IMR-90 (cell line): Measurements from ENCODE around the gene NKX6-1. TPM values are rescaled to one million over a fixed set of nuclear protein-coding genes. Genes with fewer than 3 reads are reported as not detected.

ENCODE experiments used
- ATAC-seq: fragments of 200-7000 bp; cut with Tn5 transposase; 2 replicates; pipeline ENCODE4 v1.9.1; 2020; ENCODE audit warnings: low read depth, mild to moderate bottlenecking, moderate library complexity
- BruUV-seq: library from RNA; stranded (reverse); fragments of 400-500 nt; replicated peaks from 2 replicates; lab custom pipeline; 2021; lab: Mats Ljungman, UMichigan
- CTCF ChIA-PET: fragments of 300-600 bp; formaldehyde crosslinking; extraction: SDS; loops from one replicate; lab custom pipeline; 2021; ENCODE audit warnings: antibody characterized with exemption; lab: Yijun Ruan, JAX
- POLR2A ChIA-PET: fragments of 300-600 bp; sonication (Branson Sonifier 250); formaldehyde crosslinking; loops from one replicate; lab custom pipeline; 2022; ENCODE audit warnings: antibody characterized with exemption; ENCODE audit not compliant: unreplicated experiment; lab: Charles Lee
- DNase-seq: peaks from one replicate; pipeline ENCODE4 v3.0.0; 2013
- H2AFZ ChIP-seq: replicated peaks from 2 replicates; pipeline ENCODE3; 2013; ENCODE audit warnings: low read length, mild to moderate bottlenecking; ENCODE audit not compliant: poor library complexity
- H2AK5ac ChIP-seq: 2 replicates; pipeline ENCODE4 v1.6.1; 2013; ENCODE audit warnings: low read depth, low read length, inconsistent platforms
- H2AK9ac ChIP-seq: replicated peaks from 2 replicates; pipeline ENCODE3; 2013; ENCODE audit warnings: mild to moderate bottlenecking, low read depth, low read length, moderate library complexity; ENCODE audit not compliant: poor library complexity
- H2BK120ac ChIP-seq: 2 replicates; pipeline ENCODE4 v1.6.1; 2013; ENCODE audit warnings: low read depth, low read length, inconsistent platforms
- H2BK15ac ChIP-seq: 3 replicates; pipeline ENCODE4 v1.6.1; 2013; ENCODE audit warnings: low read depth, low read length, inconsistent platforms
- H2BK20ac ChIP-seq: 2 replicates; pipeline ENCODE4 v1.6.1; 2013; ENCODE audit warnings: low read depth, mild to moderate bottlenecking, inconsistent platforms, low read length, moderate library complexity
- H2BK5ac ChIP-seq: 2 replicates; pipeline ENCODE4 v1.6.1; 2013; ENCODE audit warnings: mild to moderate bottlenecking, low read depth, low read length, inconsistent platforms; ENCODE audit not compliant: poor library complexity, severe bottlenecking
- H3K14ac ChIP-seq: replicated peaks from 2 replicates; pipeline ENCODE4 v1.6.1; 2013; ENCODE audit warnings: low read depth, low read length, inconsistent platforms
- H3K18ac ChIP-seq: 2 replicates; pipeline ENCODE4 v1.6.1; 2013; ENCODE audit warnings: low read depth, low read length, control low read depth
- H3K23ac ChIP-seq: 2 replicates; pipeline ENCODE4 v1.6.1; 2013; ENCODE audit warnings: low read depth, low read length, inconsistent platforms
- H3K27ac ChIP-seq: 2 replicates; pipeline ENCODE4 v1.5.1; 2013; ENCODE audit warnings: mild to moderate bottlenecking, control low read depth, low read length; ENCODE audit not compliant: insufficient read depth
- H3K27me3 ChIP-seq: 2 replicates; pipeline ENCODE4 v1.6.1; 2013; ENCODE audit warnings: low read length; ENCODE audit not compliant: control insufficient read depth, insufficient read depth
- H3K36me3 ChIP-seq: 2 replicates; pipeline ENCODE4 v1.6.1; 2013; ENCODE audit warnings: low read length, mixed read lengths; ENCODE audit not compliant: control insufficient read depth, insufficient read depth
- H3K4ac ChIP-seq: 2 replicates; pipeline ENCODE4 v1.6.1; 2013; ENCODE audit warnings: low read depth, low read length, inconsistent platforms
- H3K4me1 ChIP-seq: 2 replicates; pipeline ENCODE4 v1.6.1; 2013; ENCODE audit warnings: low read length, mixed read lengths; ENCODE audit not compliant: control insufficient read depth, insufficient read depth
- H3K4me2 ChIP-seq: 2 replicates; pipeline ENCODE4 v1.6.1; 2013; ENCODE audit warnings: low read depth, mild to moderate bottlenecking, control low read depth, low read length, moderate library complexity
- H3K4me3 ChIP-seq: 2 replicates; pipeline ENCODE4 v1.5.1; 2013; ENCODE audit warnings: low read depth, mild to moderate bottlenecking, control low read depth, low read length, moderate library complexity; ENCODE audit not compliant: insufficient read depth
- H3K56ac ChIP-seq: 2 replicates; pipeline ENCODE4 v1.6.1; 2013; ENCODE audit warnings: low read length, inconsistent platforms; ENCODE audit not compliant: insufficient read depth; ENCODE audit errors: extremely low read depth
- H3K79me1 ChIP-seq, 2 experiments: 2 replicates each; pipeline ENCODE4 v1.6.1; 2013; ENCODE audit warnings: low read length in 2 of 2, inconsistent platforms in 1 of 2, low read depth in 1 of 2
- H3K9ac ChIP-seq: 2 replicates; pipeline ENCODE4 v1.6.1; 2013; ENCODE audit warnings: low read depth, low read length, control low read depth
- H3K9me1 ChIP-seq: 2 replicates; pipeline ENCODE4 v1.6.1; 2013; ENCODE audit warnings: low read length, inconsistent platforms; ENCODE audit not compliant: insufficient read depth
- H3K9me3 ChIP-seq: 2 replicates; pipeline ENCODE4 v1.6.1; 2013; ENCODE audit warnings: low read length; ENCODE audit not compliant: control insufficient read depth, insufficient read depth
- H4K20me1 ChIP-seq: 2 replicates; pipeline ENCODE4 v1.6.1; 2013; ENCODE audit warnings: low read length, inconsistent platforms; ENCODE audit not compliant: insufficient read depth
- H4K5ac ChIP-seq: 2 replicates; pipeline ENCODE4 v1.6.1; 2013; ENCODE audit warnings: mild to moderate bottlenecking, low read depth, low read length, control low read depth
- H4K8ac ChIP-seq, 2 experiments: 2 replicates each; pipeline ENCODE4 v1.6.1; 2013; ENCODE audit warnings: low read depth in 2 of 2, low read length in 2 of 2, control low read depth in 1 of 2, inconsistent platforms in 1 of 2
- H4K91ac ChIP-seq: 2 replicates; pipeline ENCODE4 v1.6.1; 2013; ENCODE audit warnings: low read depth, low read length, inconsistent platforms; ENCODE audit not compliant: insufficient read depth
- BHLHE40 ChIP-seq: fragments of 150-350 bp; IDR thresholded peaks from 2 replicates; pipeline ENCODE4 v1.6.1; 2016; ENCODE audit warnings: mild to moderate bottlenecking, low read depth, low read length
- CEBPB ChIP-seq: IDR thresholded peaks from 2 replicates; pipeline ENCODE4 v1.6.1; 2012; ENCODE audit warnings: low read depth, low read length, improper control_type of control experiment
- CHD1 ChIP-seq: IDR thresholded peaks from 2 replicates; pipeline ENCODE4 v1.6.1; 2012; ENCODE audit warnings: low read depth, low read length, improper control_type of control experiment
- CTCF ChIP-seq: conservative IDR thresholded peaks from 2 replicates; pipeline ENCODE4 v1.5.1; 2012; ENCODE audit warnings: mild to moderate bottlenecking, low read depth, low read length, improper control_type of control experiment
- ELK1 ChIP-seq: fragments of 150-350 bp; IDR thresholded peaks from 2 replicates; pipeline ENCODE4 v1.6.1; 2016; ENCODE audit warnings: low read depth, mild to moderate bottlenecking, low read length, moderate library complexity, borderline replicate concordance
- FOS ChIP-seq: fragments of 150-350 bp; IDR thresholded peaks from 2 replicates; pipeline ENCODE4 v1.6.1; 2016; ENCODE audit warnings: low read depth, low read length
- MAFK ChIP-seq: IDR thresholded peaks from 2 replicates; pipeline ENCODE4 v1.6.1; 2012; ENCODE audit warnings: low read depth, low read length, improper control_type of control experiment
- MAZ ChIP-seq: IDR thresholded peaks from 2 replicates; pipeline ENCODE4 v1.6.1; 2012; ENCODE audit warnings: low read depth, mild to moderate bottlenecking, low read length, improper control_type of control experiment, moderate library complexity, borderline replicate concordance
- MXI1 ChIP-seq: IDR thresholded peaks from 2 replicates; pipeline ENCODE4 v1.6.1; 2012; ENCODE audit warnings: low read depth, mild to moderate bottlenecking, low read length, moderate library complexity, borderline replicate concordance
- NFE2L2 ChIP-seq: fragments of 150-350 bp; IDR thresholded peaks from 2 replicates; pipeline ENCODE4 v1.6.1; 2016; ENCODE audit warnings: low read depth, mild to moderate bottlenecking, low read length
- POLR2A ChIP-seq: IDR thresholded peaks from 2 replicates; pipeline ENCODE4 v1.6.1; 2012; ENCODE audit warnings: mild to moderate bottlenecking, low read depth, low read length
- RAD21 ChIP-seq: IDR thresholded peaks from 2 replicates; pipeline ENCODE4 v1.6.1; 2012; ENCODE audit warnings: low read length, improper control_type of control experiment
- SMC3 ChIP-seq: fragments of 150-350 bp; IDR thresholded peaks from 2 replicates; pipeline ENCODE4 v1.6.1; 2016; ENCODE audit warnings: low read depth, mild to moderate bottlenecking, antibody characterized with exemption, low read length, moderate library complexity
- USF2 ChIP-seq: fragments of 150-350 bp; IDR thresholded peaks from 2 replicates; pipeline ENCODE4 v1.6.1; 2017; ENCODE audit warnings: mild to moderate bottlenecking, antibody characterized with exemption, low read length, low read depth
- dilution Hi-C: fragments of 300-500 bp; cut with HindIII; formaldehyde crosslinking; loops from one replicate; pipeline ENCODE4 v1.14.3; 2018; ENCODE audit warnings: low sequenced_read_pairs; ENCODE audit not compliant: unreplicated experiment
- in situ Hi-C: fragments of 300-500 bp; cut with MboI; formaldehyde crosslinking; loops from 3 replicates; pipeline ENCODE4 v1.14.3; 2019; ENCODE audit warnings: low sequenced_read_pairs, inconsistent platforms, mixed read lengths
- intact Hi-C: fragments of 100-400 bp; cut with micrococcal nuclease; formaldehyde crosslinking; loops from 2 replicates; pipeline ENCODE4 v1.10.0; 2022
- polyA plus RNA-seq, 3 experiments: library from polyadenylated mRNA; depleted of rRNA; stranded (reverse); fragments of >200 nt; gene quantifications; 2 replicates each; pipeline ENCODE4 v1.2.3, GENCODE V29; 2012; ENCODE audit warnings: low replicate concordance in 1 of 3
- total RNA-seq: library from RNA; depleted of rRNA; stranded (reverse); fragments of >200 nt; gene quantifications from 2 replicates; pipeline ENCODE4 v1.2.3, GENCODE V29; 2012

Gene NKX6-1
- total and polyA plus RNA-seq, 2 of the 4 experiments (the other 2 are of a cell fraction), result under 0.01 to 0.24 TPM

GRCh38 chr4:84527391-84527790 lies 28.3 kb upstream of the NKX6-1 start:
- Histone ChIP-seq H4K8ac (no peak overlapping the region), H3K14ac (no peak overlapping the region), H4K5ac (no peak overlapping the region), H3K4me3 (no peak overlapping the region), H3K36me3 (no peaks in the 10 kb centered on the region), H3K79me1 (no peaks in the 10 kb centered on the region), H3K9ac (no peak overlapping the region), H3K23ac (no peak overlapping the region), H2AK9ac (no peak overlapping the region), H3K27me3 (no peaks in the 10 kb centered on the region; the same call in 1 of the 2 replicates), H2BK5ac (no peak overlapping the region), H3K4ac (no peak overlapping the region), H4K20me1 (no peaks in the 10 kb centered on the region), H3K9me1 (no peaks in the 10 kb centered on the region), H4K91ac (no peak overlapping the region), H3K4me2 (no peak overlapping the region), H2BK20ac (no peak overlapping the region), H3K9me3 (no peaks in the 10 kb centered on the region), H3K27ac (no peak overlapping the region), H2BK120ac (no peak overlapping the region), H2AFZ (no peak overlapping the region), H2BK15ac (no peak overlapping the region), H3K4me1 (no peaks in the 10 kb centered on the region), H2AK5ac (no peak overlapping the region), H3K56ac (no peak overlapping the region), H3K18ac (no peak overlapping the region)
- ATAC-seq (no peak), DNase-seq (no peak)
- BruUV-seq, result no TSS peak
- ChIA-PET CTCF (no interaction called here), POLR2A (interaction anchor here (0.6 kb wide), 1 partner anchor 159 kb away, joined by 4 read pairs; no protein-coding TSS in a partner anchor)
- TF ChIP-seq NFE2L2 (no peak), FOS (no peak), CTCF (no peak), MXI1 (no peak), CEBPB (no peak), ELK1 (no peak), MAZ (no peak), POLR2A (no peak), RAD21 (no peak), USF2 (no peak), MAFK (no peak), SMC3 (no peak), BHLHE40 (no peak), CHD1 (no peak)
- dilution Hi-C loops, result no loop called here
- intact Hi-C loops, result no loop called here
- in situ Hi-C loops, result no loop called here
